ENCODE data around the gene OVOL2. TPM values are rescaled to one million over a fixed set of nuclear protein-coding genes. Genes with fewer than 3 reads are reported as not detected.

OVOL2 gene
- total and polyA plus RNA-seq, 10 of the 15 experiments (the other 5 are each of a cell fraction or from before 2014, with no cell fraction given): not detected

DNA sequence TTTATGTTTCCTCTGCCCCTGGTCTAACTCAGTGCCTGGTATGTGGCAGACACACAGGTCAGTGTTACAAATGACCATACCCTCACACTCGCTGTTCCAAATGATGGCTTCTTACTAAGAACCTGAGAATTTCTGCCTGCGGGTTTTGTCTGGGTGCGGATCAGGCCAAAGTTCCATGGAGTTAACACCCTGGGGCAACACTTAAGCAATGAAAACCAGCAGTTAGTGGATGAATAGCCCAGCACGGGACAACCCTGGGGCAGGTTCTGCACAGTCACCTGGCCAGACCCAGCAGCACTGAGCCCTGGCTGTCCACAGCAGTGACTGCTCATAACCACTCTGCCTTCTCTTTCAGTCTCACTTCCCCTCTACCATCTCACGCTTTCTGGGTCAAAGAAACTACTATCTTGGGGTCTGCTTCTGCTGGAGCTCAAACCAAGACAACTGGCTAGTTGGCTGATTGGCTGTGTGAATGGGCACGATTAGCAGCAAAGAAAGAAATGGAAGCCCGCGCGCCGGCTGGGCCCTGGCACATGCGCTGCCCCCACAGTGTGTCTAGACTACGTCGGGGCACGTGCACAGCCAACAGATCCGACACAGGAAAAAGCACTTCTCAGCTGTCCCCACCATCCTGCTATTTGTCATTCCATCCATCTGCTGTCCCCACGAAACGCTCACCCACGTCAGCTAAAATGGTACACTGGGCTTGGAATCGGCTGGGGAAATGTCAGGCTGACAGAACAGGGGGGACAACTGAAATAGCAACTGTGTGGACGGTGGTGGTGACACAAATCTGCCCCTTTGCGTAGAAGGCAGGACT lies 52.3 kb downstream of the OVOL2 start (continued):
- TF ChIP-seq HCFC1 (IDR thresholded peaks at IDR 0.05; ENCODE audit: low read length): no peak
- peak; percentile 75; the same call in 1 of the 2 replicates for TF ChIP-seq BACH1 (IDR thresholded peaks at IDR 0.05; ENCODE audit: borderline replicate concordance)
- TF ChIP-seq, protein P1, sequence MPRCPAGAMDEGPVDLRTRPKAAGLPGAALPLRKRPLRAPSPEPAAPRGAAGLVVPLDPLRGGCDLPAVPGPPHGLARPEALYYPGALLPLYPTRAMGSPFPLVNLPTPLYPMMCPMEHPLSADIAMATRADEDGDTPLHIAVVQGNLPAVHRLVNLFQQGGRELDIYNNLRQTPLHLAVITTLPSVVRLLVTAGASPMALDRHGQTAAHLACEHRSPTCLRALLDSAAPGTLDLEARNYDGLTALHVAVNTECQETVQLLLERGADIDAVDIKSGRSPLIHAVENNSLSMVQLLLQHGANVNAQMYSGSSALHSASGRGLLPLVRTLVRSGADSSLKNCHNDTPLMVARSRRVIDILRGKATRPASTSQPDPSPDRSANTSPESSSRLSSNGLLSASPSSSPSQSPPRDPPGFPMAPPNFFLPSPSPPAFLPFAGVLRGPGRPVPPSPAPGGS (IDR thresholded peaks at IDR 0.05; ENCODE audit: borderline replicate concordance, insufficient read depth, low read depth, low read length, poor library complexity, severe bottlenecking): no peak
- TF ChIP-seq, protein P2, sequence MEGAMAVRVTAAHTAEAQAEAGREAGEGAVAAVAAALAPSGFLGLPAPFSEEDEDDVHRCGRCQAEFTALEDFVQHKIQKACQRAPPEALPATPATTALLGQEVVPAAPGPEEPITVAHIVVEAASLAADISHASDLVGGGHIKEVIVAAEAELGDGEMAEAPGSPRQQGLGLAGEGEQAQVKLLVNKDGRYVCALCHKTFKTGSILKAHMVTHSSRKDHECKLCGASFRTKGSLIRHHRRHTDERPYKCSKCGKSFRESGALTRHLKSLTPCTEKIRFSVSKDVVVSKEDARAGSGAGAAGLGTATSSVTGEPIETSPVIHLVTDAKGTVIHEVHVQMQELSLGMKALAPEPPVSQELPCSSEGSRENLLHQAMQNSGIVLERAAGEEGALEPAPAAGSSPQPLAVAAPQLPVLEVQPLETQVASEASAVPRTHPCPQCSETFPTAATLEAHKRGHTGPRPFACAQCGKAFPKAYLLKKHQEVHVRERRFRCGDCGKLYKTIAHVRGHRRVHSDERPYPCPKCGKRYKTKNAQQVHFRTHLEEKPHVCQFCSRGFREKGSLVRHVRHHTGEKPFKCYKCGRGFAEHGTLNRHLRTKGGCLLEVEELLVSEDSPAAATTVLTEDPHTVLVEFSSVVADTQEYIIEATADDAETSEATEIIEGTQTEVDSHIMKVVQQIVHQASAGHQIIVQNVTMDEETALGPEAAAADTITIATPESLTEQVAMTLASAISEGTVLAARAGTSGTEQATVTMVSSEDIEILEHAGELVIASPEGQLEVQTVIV (IDR thresholded peaks at IDR 0.05; ENCODE audit: borderline replicate concordance, partially characterized antibody): no peak
